GM12874 (cell line): ENCODE measurements around the gene CFAP77.

ENCODE experiments used
- TF ChIP-seq, protein P1 (sequence below): IDR thresholded peaks from 2 replicates; pipeline ENCODE4 v1.5.1; 2011; ENCODE audit warnings: low read depth, mild to moderate bottlenecking, control low read depth, low read length, moderate library complexity; ENCODE audit not compliant: insufficient read depth

Gene CFAP77

GRCh38 chr9:132597073-132597775 lies 187.2 kb downstream of the CFAP77 start:
- TF ChIP-seq, protein P1, sequence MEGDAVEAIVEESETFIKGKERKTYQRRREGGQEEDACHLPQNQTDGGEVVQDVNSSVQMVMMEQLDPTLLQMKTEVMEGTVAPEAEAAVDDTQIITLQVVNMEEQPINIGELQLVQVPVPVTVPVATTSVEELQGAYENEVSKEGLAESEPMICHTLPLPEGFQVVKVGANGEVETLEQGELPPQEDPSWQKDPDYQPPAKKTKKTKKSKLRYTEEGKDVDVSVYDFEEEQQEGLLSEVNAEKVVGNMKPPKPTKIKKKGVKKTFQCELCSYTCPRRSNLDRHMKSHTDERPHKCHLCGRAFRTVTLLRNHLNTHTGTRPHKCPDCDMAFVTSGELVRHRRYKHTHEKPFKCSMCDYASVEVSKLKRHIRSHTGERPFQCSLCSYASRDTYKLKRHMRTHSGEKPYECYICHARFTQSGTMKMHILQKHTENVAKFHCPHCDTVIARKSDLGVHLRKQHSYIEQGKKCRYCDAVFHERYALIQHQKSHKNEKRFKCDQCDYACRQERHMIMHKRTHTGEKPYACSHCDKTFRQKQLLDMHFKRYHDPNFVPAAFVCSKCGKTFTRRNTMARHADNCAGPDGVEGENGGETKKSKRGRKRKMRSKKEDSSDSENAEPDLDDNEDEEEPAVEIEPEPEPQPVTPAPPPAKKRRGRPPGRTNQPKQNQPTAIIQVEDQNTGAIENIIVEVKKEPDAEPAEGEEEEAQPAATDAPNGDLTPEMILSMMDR: no peak

GRCh38 chr9:132600326-132600984 lies 190.4 kb downstream of the CFAP77 start:
- TF ChIP-seq, protein P1: no peak

DNA sequence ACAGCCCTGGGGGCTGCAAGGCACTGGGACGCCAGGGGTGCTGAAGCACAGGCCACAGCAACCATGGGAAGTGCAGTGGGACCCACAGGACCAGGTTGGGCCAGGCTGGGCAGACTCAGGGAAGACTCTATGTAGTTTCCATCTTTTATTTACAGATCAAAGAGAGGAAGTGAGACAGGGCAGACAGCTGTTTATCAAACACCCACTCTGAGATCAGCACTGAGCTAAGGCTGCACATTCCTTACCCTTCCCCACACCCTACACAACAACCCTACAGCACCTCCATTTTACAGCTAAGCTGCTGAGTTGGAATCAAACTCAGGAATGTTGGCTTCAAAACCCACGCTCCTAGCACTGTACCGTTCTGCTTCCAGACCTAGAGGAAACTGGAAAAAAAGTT lies 192.2 kb downstream of the CFAP77 start:
- TF ChIP-seq, protein P1: no peak

GRCh38 chr9:132605387-132605786 lies 195.4 kb downstream of the CFAP77 start:
- TF ChIP-seq, protein P1: no peak

DNA sequence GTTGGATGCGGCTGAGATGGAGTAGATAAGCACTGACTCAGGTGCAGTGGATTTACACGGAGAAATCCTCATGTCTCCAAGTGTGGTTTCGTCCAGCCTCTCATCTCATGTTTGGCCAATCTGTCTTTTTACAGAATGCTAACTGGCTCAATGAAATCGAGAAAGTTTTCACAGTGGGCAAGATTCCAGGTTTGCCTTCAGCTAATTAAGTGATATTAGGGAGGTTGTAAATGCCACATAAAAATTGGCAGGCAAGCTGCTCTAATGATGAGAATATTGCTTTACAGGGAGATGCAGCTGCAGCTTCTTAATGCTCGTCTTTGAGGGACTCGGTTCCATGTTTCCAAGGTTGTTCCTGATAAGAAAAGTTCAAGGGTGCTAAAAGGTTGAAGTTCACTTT lies 196.1 kb downstream of the CFAP77 start:
- TF ChIP-seq, protein P1: no peak

GRCh38 chr9:132609184-132609583 lies 199.2 kb downstream of the CFAP77 start:
- TF ChIP-seq, protein P1: no peak

DNA sequence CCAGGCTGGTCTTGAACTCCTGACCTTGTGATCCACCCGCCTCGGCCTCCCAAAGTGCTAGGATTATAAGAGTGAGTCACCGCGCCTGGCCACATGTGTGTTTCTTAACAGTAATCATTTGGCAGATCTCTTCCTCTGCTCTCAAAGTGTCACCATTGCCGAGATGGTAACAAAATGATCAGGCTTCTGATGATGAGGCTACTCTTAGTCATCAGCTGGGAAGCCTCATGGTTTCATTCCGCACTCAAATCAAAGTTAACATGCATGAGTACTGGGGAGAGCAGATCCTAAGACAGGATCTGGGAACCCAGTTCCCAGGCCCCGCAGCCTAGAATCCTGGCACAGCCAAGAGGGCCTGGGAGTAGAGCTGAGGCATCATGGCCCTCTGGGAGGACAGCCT lies 199.8 kb downstream of the CFAP77 start:
- TF ChIP-seq, protein P1: no peak
